ENCODE data around the gene SPTLC2. TPM values are rescaled to one million over a fixed set of nuclear protein-coding genes. Genes with fewer than 3 reads are reported as not detected.
"Not testable (repeated sequence)": the region's sequence is repeated elsewhere in the genome, so short reads cannot be mapped to it uniquely, and the experiment has no call there.

SPTLC2 gene
- total RNA-seq, result 10 to 100 TPM; 14.5 to 46.9 (median 20.0) TPM

- in situ Hi-C loops (cut with MboI; ENCODE audit: low pct_unique_long_range_greater_than_20kb in 2 of 9, low sequenced_read_pairs in 9 of 9, unreplicated experiment in 9 of 9), result no loop called here
- Histone ChIP-seq H3K4me1 (replicated peaks in 1 of 2) (peaks cover 5% of the 10 kb centered on the region in 2 donors), H3K27ac (peak within 1 kb of the TSS; percentile 67 to 74), H3K4me3 (peak within 1 kb of the TSS; percentile 70 to 95 (median 78))
- 0 to 29% (median 1%) methylated on average over 1 to 12 of the region's 58 CpGs; no CpG with 5 or more reads in 2 of the 10 experiments for WGBS, 10 experiments
- peak; percentile 91 to 98 (median 96) for ATAC-seq (replicated peaks in 6 of 8)
These were observed at the start of gene SPTLC2 for GRCh38 chr14:77616454-77617229. Gene SPTLC2 (minus strand): TSS chr14:77616637. CDS start chr14:77616579, 58 bp downstream.

GRCh38 chr14:77663293-77663692, 46.9 kb upstream of the SPTLC2 start:
- ATAC-seq (replicated peaks in 6 of 8), result peak in 7 of 8 experiments; percentile 29 to 70 (median 48)
- 44 to 91% (median 80%) methylated on average over 1 to 6 of the region's 6 CpGs for WGBS, 10 experiments
- in situ Hi-C loops (cut with MboI; ENCODE audit: low pct_unique_long_range_greater_than_20kb in 2 of 9, low sequenced_read_pairs in 9 of 9, unreplicated experiment in 9 of 9), result no loop called here
- H3K27ac ChIP-seq, result no peak overlapping the region
- H3K4me3 ChIP-seq, result no peak overlapping the region
- H3K4me1 ChIP-seq (replicated peaks in 1 of 2), result peaks cover 11 to 28% of the 10 kb centered on the region in 2 donors

GRCh38 chr14:77661562-77661961, 45.1 kb upstream of the SPTLC2 start:
- peaks cover 11 to 28% of the 10 kb centered on the region in 2 donors for H3K4me1 ChIP-seq (replicated peaks in 1 of 2)
- H3K27ac ChIP-seq, result peak overlapping the region in 1 of 2 donors; percentile 57
- 13 to 67% (median 27%) methylated on average over 1 to 5 of the region's 9 CpGs; no CpG with 5 or more reads in 4 of the 10 experiments for WGBS, 10 experiments
- in situ Hi-C loops (cut with MboI; ENCODE audit: low pct_unique_long_range_greater_than_20kb in 2 of 9, low sequenced_read_pairs in 9 of 9, unreplicated experiment in 9 of 9); ATAC-seq (replicated peaks in 6 of 8); H3K4me3 ChIP-seq: not testable (repeated sequence)

- Histone ChIP-seq H3K4me1 (replicated peaks in 1 of 2) (peaks cover 11 to 28% of the 10 kb centered on the region in 2 donors), H3K4me3 (no peak overlapping the region), H3K27ac (peak overlapping the region in 1 of 2 donors; percentile 66)
- WGBS, 10 experiments, result 0 to 80% (median 40%) methylated on average over 1 to 4 of the region's 7 CpGs; no CpG with 5 or more reads in 5 of the 10 experiments
- in situ Hi-C loops (cut with MboI; ENCODE audit: low pct_unique_long_range_greater_than_20kb in 2 of 9, low sequenced_read_pairs in 9 of 9, unreplicated experiment in 9 of 9), result no loop called here
- peak in 5 of 8 experiments; percentile 68 to 97 (median 93) for ATAC-seq (replicated peaks in 6 of 8)
These were observed 44.3 kb upstream of the SPTLC2 start for GRCh38 chr14:77660754-77661153.

GRCh38 chr14:77659831-77660230, 43.4 kb upstream of the SPTLC2 start:
- ATAC-seq (replicated peaks in 6 of 8), result no peak
- in situ Hi-C loops (cut with MboI; ENCODE audit: low pct_unique_long_range_greater_than_20kb in 2 of 9, low sequenced_read_pairs in 9 of 9, unreplicated experiment in 9 of 9), result no loop called here
- peaks cover 16 to 34% of the 10 kb centered on the region in 2 donors for H3K4me1 ChIP-seq (replicated peaks in 1 of 2)
- H3K27ac ChIP-seq, result no peak overlapping the region
- 58 to 100% (median 92%) methylated on average over 1 to 2 of the region's 2 CpGs; no CpG with 5 or more reads in 2 of the 10 experiments for WGBS, 10 experiments
- H3K4me3 ChIP-seq, result no peak overlapping the region

- no peak for ATAC-seq (replicated peaks in 6 of 8)
- 0 to 100% (median 92%) methylated on average over 1 to 5 of the region's 5 CpGs; no CpG with 5 or more reads in 4 of the 10 experiments for WGBS, 10 experiments
- H3K4me1 ChIP-seq (replicated peaks in 1 of 2), result peaks cover 29 to 39% of the 10 kb centered on the region in 2 donors
- no peak overlapping the region for H3K4me3 ChIP-seq
- in situ Hi-C loops (cut with MboI; ENCODE audit: low pct_unique_long_range_greater_than_20kb in 2 of 9, low sequenced_read_pairs in 9 of 9, unreplicated experiment in 9 of 9), result no loop called here
- no peak overlapping the region for H3K27ac ChIP-seq
These were observed 40.8 kb upstream of the SPTLC2 start for GRCh38 chr14:77657280-77657679.

- H3K4me1 ChIP-seq (replicated peaks in 1 of 2), result peaks cover 15 to 19% of the 10 kb centered on the region in 2 donors
- no peak overlapping the region for H3K4me3 ChIP-seq
- WGBS, 10 experiments, result 0 to 100% (median 45%) methylated on average over 1 to 5 of the region's 11 CpGs; no CpG with 5 or more reads in 3 of the 10 experiments
- in situ Hi-C loops (cut with MboI; ENCODE audit: low pct_unique_long_range_greater_than_20kb in 2 of 9, low sequenced_read_pairs in 9 of 9, unreplicated experiment in 9 of 9), result no loop called here
- ATAC-seq (replicated peaks in 6 of 8), result peak in 5 of 8 experiments; percentile 45 to 77 (median 75)
- H3K27ac ChIP-seq, result peak overlapping the region; percentile 39 to 75
These were observed 37.6 kb upstream of the SPTLC2 start for GRCh38 chr14:77654001-77654441.

GRCh38 chr14:77649326-77649725, 32.9 kb upstream of the SPTLC2 start:
- peaks cover 6 to 9% of the 10 kb centered on the region in 2 donors for H3K4me1 ChIP-seq (replicated peaks in 1 of 2)
- no peak overlapping the region for H3K4me3 ChIP-seq
- ATAC-seq (replicated peaks in 6 of 8), result no peak
- in situ Hi-C loops (cut with MboI; ENCODE audit: low pct_unique_long_range_greater_than_20kb in 2 of 9, low sequenced_read_pairs in 9 of 9, unreplicated experiment in 9 of 9), result no loop called here
- H3K27ac ChIP-seq, result no peak overlapping the region
- 71 to 100% (median 92%) methylated on average over 1 to 3 of the region's 3 CpGs; no CpG with 5 or more reads in 3 of the 10 experiments for WGBS, 10 experiments

GRCh38 chr14:77648520-77649200, 32.2 kb upstream of the SPTLC2 start:
- H3K27ac ChIP-seq, result no peak overlapping the region
- H3K4me1 ChIP-seq (replicated peaks in 1 of 2), result peaks cover 0 to 2% of the 10 kb centered on the region in 2 donors
- WGBS, 10 experiments, result 0 to 60% (median 38%) methylated on average over 1 to 2 of the region's 2 CpGs; no CpG with 5 or more reads in 5 of the 10 experiments
- no peak overlapping the region for H3K4me3 ChIP-seq
- in situ Hi-C loops (cut with MboI; ENCODE audit: low pct_unique_long_range_greater_than_20kb in 2 of 9, low sequenced_read_pairs in 9 of 9, unreplicated experiment in 9 of 9), result no loop called here
- ATAC-seq (replicated peaks in 6 of 8), result no peak

- Histone ChIP-seq H3K4me3 (no peak overlapping the region), H3K4me1 (replicated peaks in 1 of 2) (no peaks in the 10 kb centered on the region), H3K27ac (no peak overlapping the region)
- in situ Hi-C loops (cut with MboI; ENCODE audit: low pct_unique_long_range_greater_than_20kb in 2 of 9, low sequenced_read_pairs in 9 of 9, unreplicated experiment in 9 of 9), result no loop called here
- no peak for ATAC-seq (replicated peaks in 6 of 8)
- WGBS, 10 experiments, result 50 to 100% (median 85%) methylated on average over 1 to 2 of the region's 2 CpGs; no CpG with 5 or more reads in 2 of the 10 experiments
These were observed 31.4 kb upstream of the SPTLC2 start for GRCh38 chr14:77647853-77648252.

GRCh38 chr14:77646907-77647306, 30.5 kb upstream of the SPTLC2 start:
- H3K4me3 ChIP-seq, result no peak overlapping the region
- no peak for ATAC-seq (replicated peaks in 6 of 8)
- WGBS, 10 experiments, result 67 to 100% (median 79%) methylated on average over 2 to 4 of the region's 4 CpGs; no CpG with 5 or more reads in 4 of the 10 experiments
- no peaks in the 10 kb centered on the region for H3K4me1 ChIP-seq (replicated peaks in 1 of 2)
- in situ Hi-C loops (cut with MboI; ENCODE audit: low pct_unique_long_range_greater_than_20kb in 2 of 9, low sequenced_read_pairs in 9 of 9, unreplicated experiment in 9 of 9), result no loop called here
- H3K27ac ChIP-seq, result no peak overlapping the region

GRCh38 chr14:77645520-77646230, 29.2 kb upstream of the SPTLC2 start:
- WGBS, 10 experiments, result 70 to 98% (median 91%) methylated on average over 2 to 12 of the region's 15 CpGs; no CpG with 5 or more reads in 2 of the 10 experiments
- no peak overlapping the region for H3K4me3 ChIP-seq
- H3K4me1 ChIP-seq (replicated peaks in 1 of 2), result no peaks in the 10 kb centered on the region
- in situ Hi-C loops (cut with MboI; ENCODE audit: low pct_unique_long_range_greater_than_20kb in 2 of 9, low sequenced_read_pairs in 9 of 9, unreplicated experiment in 9 of 9), result no loop called here
- ATAC-seq (replicated peaks in 6 of 8), result no peak
- H3K27ac ChIP-seq, result no peak overlapping the region
